WTC11 (cell line): ENCODE measurements around the gene SERPINB6. TPM values are rescaled to one million over a fixed set of nuclear protein-coding genes. Genes with fewer than 3 reads are reported as not detected.

Experiments
- ATAC-seq: fragments of 200-7000 bp; cut with Tn5 transposase; 2 replicates; pipeline ENCODE4 v1.10.0; 2021; ENCODE audit warnings: mild to moderate bottlenecking, moderate library complexity
- CTCF ChIA-PET: fragments of 300-600 bp; sonication (Branson Sonifier 250); formaldehyde crosslinking; loops from one replicate; lab custom pipeline; 2021; ENCODE audit warnings: antibody characterized with exemption; lab: Charles Lee
- POLR2A ChIA-PET: fragments of 350-600 bp; sonication (Branson Sonifier 250); formaldehyde crosslinking; loops from one replicate; lab custom pipeline; 2021; ENCODE audit warnings: antibody characterized with exemption; lab: Charles Lee
- DNase-seq: peaks from one replicate; pipeline ENCODE4 v3.0.0; 2021; ENCODE audit warnings: low spot score
- H3K27ac Mint-ChIP-seq: 2 replicates; pipeline ENCODE4 v1.8.0; 2021; ENCODE audit warnings: mixed read lengths
- H3K27me3 Mint-ChIP-seq: 2 replicates; pipeline ENCODE4 v1.8.0; 2021; ENCODE audit warnings: low read depth, mild to moderate bottlenecking, moderate library complexity, mixed read lengths
- H3K36me3 Mint-ChIP-seq: 2 replicates; pipeline ENCODE4 v1.8.0; 2021; ENCODE audit warnings: mixed read lengths
- H3K4me1 Mint-ChIP-seq: 2 replicates; pipeline ENCODE4 v1.8.0; 2022; ENCODE audit warnings: mixed read lengths
- H3K4me3 Mint-ChIP-seq: 2 replicates; pipeline ENCODE4 v1.8.0; 2021; ENCODE audit warnings: mild to moderate bottlenecking, moderate library complexity, mixed read lengths
- H3K9me3 Mint-ChIP-seq: 2 replicates; pipeline ENCODE4 v1.8.0; 2021; ENCODE audit warnings: mixed read lengths
- ATF2 ChIP-seq: sonication (generic); formaldehyde crosslinking; IDR thresholded peaks from 2 replicates; pipeline ENCODE4 v1.8.1; 2022; ENCODE audit warnings: low read depth, missing genetic modification reagents, borderline replicate concordance
- ELF4 ChIP-seq: sonication (generic); formaldehyde crosslinking; IDR thresholded peaks from 2 replicates; pipeline ENCODE4 v1.8.1; 2022; ENCODE audit warnings: low read depth, mild to moderate bottlenecking, moderate library complexity, missing genetic modification reagents
- ETV6 ChIP-seq: sonication (generic); formaldehyde crosslinking; IDR thresholded peaks from 2 replicates; pipeline ENCODE4 v1.8.1; 2022; ENCODE audit warnings: mild to moderate bottlenecking, missing genetic modification reagents
- GTF2I ChIP-seq: fragments of 250-450 bp; sonication (Bioruptor Pico); conservative IDR thresholded peaks from 2 replicates; pipeline ENCODE4 v1.4.0; 2021; ENCODE audit warnings: mild to moderate bottlenecking
- IRF2 ChIP-seq: sonication (generic); formaldehyde crosslinking; IDR thresholded peaks from 2 replicates; pipeline ENCODE4 v1.8.0; 2022; ENCODE audit warnings: low read depth, missing genetic modification reagents, borderline replicate concordance
- JAZF1 ChIP-seq: fragments of 250-450 bp; sonication (Bioruptor Pico); IDR thresholded peaks from 2 replicates; pipeline ENCODE4 v1.9.0; 2021; ENCODE audit warnings: moderate library complexity, mild to moderate bottlenecking, inconsistent platforms
- MAX ChIP-seq: sonication (generic); formaldehyde crosslinking; IDR thresholded peaks from 2 replicates; pipeline ENCODE4 v1.8.0; 2022; ENCODE audit warnings: mild to moderate bottlenecking, missing genetic modification reagents
- MYBL2 ChIP-seq: sonication (generic); formaldehyde crosslinking; IDR thresholded peaks from 2 replicates; pipeline ENCODE4 v1.8.1; 2023; ENCODE audit warnings: mild to moderate bottlenecking, moderate library complexity, missing genetic modification reagents
- OVOL2 ChIP-seq: fragments of 250-450 bp; sonication (Bioruptor Pico); IDR thresholded peaks from 2 replicates; pipeline ENCODE4 v1.9.0; 2021; ENCODE audit warnings: mild to moderate bottlenecking, borderline replicate concordance
- RELA ChIP-seq: sonication (generic); formaldehyde crosslinking; IDR thresholded peaks from 2 replicates; pipeline ENCODE4 v1.8.1; 2022; ENCODE audit warnings: missing genetic modification reagents, mild to moderate bottlenecking, borderline replicate concordance
- SMAD3 ChIP-seq: sonication (generic); formaldehyde crosslinking; IDR thresholded peaks from 2 replicates; pipeline ENCODE4 v1.8.0; 2022; ENCODE audit warnings: missing genetic modification reagents, mild to moderate bottlenecking, borderline replicate concordance
- SMAD4 ChIP-seq: sonication (generic); formaldehyde crosslinking; IDR thresholded peaks from 2 replicates; pipeline ENCODE4 v1.8.0; 2022; ENCODE audit warnings: mild to moderate bottlenecking, missing genetic modification reagents
- TEAD4 ChIP-seq: sonication (generic); formaldehyde crosslinking; IDR thresholded peaks from 2 replicates; pipeline ENCODE4 v1.8.0; 2022; ENCODE audit warnings: mild to moderate bottlenecking, missing genetic modification reagents
- ZNF416 ChIP-seq: fragments of 250-450 bp; sonication (Bioruptor Pico); IDR thresholded peaks from 2 replicates; pipeline ENCODE4 v1.9.0; 2021; ENCODE audit warnings: mild to moderate bottlenecking, inconsistent platforms
- ZNF671 ChIP-seq: fragments of 250-450 bp; sonication (Bioruptor Pico); IDR thresholded peaks from 2 replicates; pipeline ENCODE4 v1.8.0; 2021; ENCODE audit warnings: mild to moderate bottlenecking
- ZSCAN18 ChIP-seq: fragments of 250-450 bp; sonication (Bioruptor Pico); IDR thresholded peaks from 2 replicates; pipeline ENCODE4 v2.1.2; 2022; ENCODE audit warnings: mild to moderate bottlenecking, moderate library complexity
- total RNA-seq: library from RNA; stranded (reverse); gene quantifications from 3 replicates; pipeline ENCODE4 v1.2.3, GENCODE V29; 2021
- TF ChIP-seq, protein P1 (sequence below): sonication (generic); formaldehyde crosslinking; IDR thresholded peaks from 2 replicates; pipeline ENCODE4 v1.8.1; 2023; ENCODE audit warnings: mild to moderate bottlenecking, moderate library complexity, missing genetic modification reagents
- TF ChIP-seq, protein P2 (sequence below): sonication (generic); formaldehyde crosslinking; IDR thresholded peaks from 2 replicates; pipeline ENCODE4 v1.8.0; 2023; ENCODE audit warnings: missing genetic modification reagents
- TF ChIP-seq, protein P3 (sequence below): sonication (generic); formaldehyde crosslinking; IDR thresholded peaks from 2 replicates; pipeline ENCODE4 v1.8.1; 2023; ENCODE audit warnings: mild to moderate bottlenecking, missing genetic modification reagents, moderate library complexity
- TF ChIP-seq, protein P4 (sequence below): fragments of 250-450 bp; sonication (Bioruptor Pico); IDR thresholded peaks from 2 replicates; pipeline ENCODE4 v1.9.0; 2021; ENCODE audit warnings: mild to moderate bottlenecking

SERPINB6 gene
- total RNA-seq, 1 experiment from 2014 or later = 28.0 TPM

GRCh38 chr6:2982426-2983117, 11.2 kb upstream of the SERPINB6 start:
- no peak for ATAC-seq
- DNase-seq = no peak
- Mint-ChIP-seq H3K9me3 (no peaks in the 10 kb centered on the region), H3K27me3 (peaks cover 9% of the 10 kb centered on the region), H3K4me3 (no peak overlapping the region), H3K36me3 (no peaks in the 10 kb centered on the region), H3K4me1 (peaks cover 51% of the 10 kb centered on the region), H3K27ac (no peak overlapping the region)
- CTCF ChIA-PET = interaction anchor here (2.7 kb wide), 1 partner anchor 30 kb away, joined by 23 read pairs; no protein-coding TSS in a partner anchor
- POLR2A ChIA-PET = interaction anchor here (0.7 kb wide), 1 partner anchor 71 kb away, joined by 3 read pairs; no protein-coding TSS in a partner anchor
- TF ChIP-seq SMAD3 (CRISPR knock-in tag) (no peak), ATF2 (CRISPR knock-in tag) (no peak), ZSCAN18 (no peak), ZNF671 (no peak)
- TF ChIP-seq, protein P1, sequence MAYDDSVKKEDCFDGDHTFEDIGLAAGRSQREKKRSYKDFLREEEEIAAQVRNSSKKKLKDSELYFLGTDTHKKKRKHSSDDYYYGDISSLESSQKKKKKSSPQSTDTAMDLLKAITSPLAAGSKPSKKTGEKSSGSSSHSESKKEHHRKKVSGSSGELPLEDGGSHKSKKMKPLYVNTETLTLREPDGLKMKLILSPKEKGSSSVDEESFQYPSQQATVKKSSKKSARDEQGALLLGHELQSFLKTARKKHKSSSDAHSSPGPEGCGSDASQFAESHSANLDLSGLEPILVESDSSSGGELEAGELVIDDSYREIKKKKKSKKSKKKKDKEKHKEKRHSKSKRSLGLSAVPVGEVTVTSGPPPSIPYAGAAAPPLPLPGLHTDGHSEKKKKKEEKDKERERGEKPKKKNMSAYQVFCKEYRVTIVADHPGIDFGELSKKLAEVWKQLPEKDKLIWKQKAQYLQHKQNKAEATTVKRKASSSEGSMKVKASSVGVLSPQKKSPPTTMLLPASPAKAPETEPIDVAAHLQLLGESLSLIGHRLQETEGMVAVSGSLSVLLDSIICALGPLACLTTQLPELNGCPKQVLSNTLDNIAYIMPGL = no peak
- TF ChIP-seq, protein P2, sequence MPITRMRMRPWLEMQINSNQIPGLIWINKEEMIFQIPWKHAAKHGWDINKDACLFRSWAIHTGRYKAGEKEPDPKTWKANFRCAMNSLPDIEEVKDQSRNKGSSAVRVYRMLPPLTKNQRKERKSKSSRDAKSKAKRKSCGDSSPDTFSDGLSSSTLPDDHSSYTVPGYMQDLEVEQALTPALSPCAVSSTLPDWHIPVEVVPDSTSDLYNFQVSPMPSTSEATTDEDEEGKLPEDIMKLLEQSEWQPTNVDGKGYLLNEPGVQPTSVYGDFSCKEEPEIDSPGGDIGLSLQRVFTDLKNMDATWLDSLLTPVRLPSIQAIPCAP (CRISPR knock-in tag) = no peak
- TF ChIP-seq, all 79 proteins: peak for 0

- ChIA-PET POLR2A (no interaction called here), CTCF (interaction anchor here (1.4 to 2.7 kb wide), 3 partner anchors 9 to 134 kb away, joined by 5 to 23 read pairs (median 6); no protein-coding TSS in a partner anchor)
- ATAC-seq = no peak
- Mint-ChIP-seq H3K4me1 (peaks cover 47% of the 10 kb centered on the region), H3K9me3 (no peaks in the 10 kb centered on the region), H3K27me3 (peaks cover 9% of the 10 kb centered on the region), H3K27ac (no peak overlapping the region), H3K4me3 (no peak overlapping the region), H3K36me3 (no peaks in the 10 kb centered on the region)
- DNase-seq = no peak
- TF ChIP-seq, protein P3, sequence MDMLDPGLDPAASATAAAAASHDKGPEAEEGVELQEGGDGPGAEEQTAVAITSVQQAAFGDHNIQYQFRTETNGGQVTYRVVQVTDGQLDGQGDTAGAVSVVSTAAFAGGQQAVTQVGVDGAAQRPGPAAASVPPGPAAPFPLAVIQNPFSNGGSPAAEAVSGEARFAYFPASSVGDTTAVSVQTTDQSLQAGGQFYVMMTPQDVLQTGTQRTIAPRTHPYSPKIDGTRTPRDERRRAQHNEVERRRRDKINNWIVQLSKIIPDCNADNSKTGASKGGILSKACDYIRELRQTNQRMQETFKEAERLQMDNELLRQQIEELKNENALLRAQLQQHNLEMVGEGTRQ (CRISPR knock-in tag) = no peak
- TF ChIP-seq ATF2 (CRISPR knock-in tag) = no peak
- TF ChIP-seq ZNF671 = no peak
- no peak for TF ChIP-seq MAX
- TF ChIP-seq, all 79 proteins: peak for 0
These were observed 9.1 kb upstream of the SERPINB6 start for GRCh38 chr6:2980465-2980855.

GRCh38 chr6:2979819-2980464, 8.6 kb upstream of the SERPINB6 start:
- Mint-ChIP-seq H3K27ac (no peak overlapping the region), H3K9me3 (no peaks in the 10 kb centered on the region), H3K36me3 (no peaks in the 10 kb centered on the region), H3K27me3 (peaks cover 9% of the 10 kb centered on the region), H3K4me3 (no peak overlapping the region), H3K4me1 (peaks cover 42% of the 10 kb centered on the region)
- ATAC-seq (no peak), DNase-seq (no peak)
- CTCF ChIA-PET = interaction anchor here (1.9 to 2.7 kb wide), 2 partner anchors 9 to 27 kb away, joined by 6 to 23 read pairs; no protein-coding TSS in a partner anchor
- POLR2A ChIA-PET = no interaction called here
- TF ChIP-seq IRF2 (CRISPR knock-in tag) (no peak), JAZF1 (no peak), MAX (no peak), TEAD4 (CRISPR knock-in tag) (no peak), OVOL2 (CRISPR knock-in tag) (no peak), GTF2I (no peak), ELF4 (CRISPR knock-in tag) (no peak), ZNF416 (CRISPR knock-in tag) (no peak), RELA (CRISPR knock-in tag) (no peak), ETV6 (no peak), MYBL2 (no peak), SMAD3 (CRISPR knock-in tag) (no peak), SMAD4 (CRISPR knock-in tag) (no peak)
- TF ChIP-seq, protein P4, sequence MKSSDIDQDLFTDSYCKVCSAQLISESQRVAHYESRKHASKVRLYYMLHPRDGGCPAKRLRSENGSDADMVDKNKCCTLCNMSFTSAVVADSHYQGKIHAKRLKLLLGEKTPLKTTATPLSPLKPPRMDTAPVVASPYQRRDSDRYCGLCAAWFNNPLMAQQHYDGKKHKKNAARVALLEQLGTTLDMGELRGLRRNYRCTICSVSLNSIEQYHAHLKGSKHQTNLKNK (CRISPR knock-in tag) = no peak
